HepG2 (cell line): ENCODE measurements around the gene IL1RAPL2. TPM values are rescaled to one million over a fixed set of nuclear protein-coding genes. Genes with fewer than 3 reads are reported as not detected.

ENCODE experiments used
- ATAC-seq: fragments of 200-7000 bp; cut with Tn5 transposase; 3 replicates; pipeline ENCODE4 v1.9.1; 2020; ENCODE audit warnings: mild to moderate bottlenecking, moderate library complexity
- BruUV-seq: library from RNA; stranded (reverse); fragments of 400-500 nt; replicated peaks from 2 replicates; lab custom pipeline; 2021; lab: Mats Ljungman, UMichigan
- CTCF ChIA-PET: fragments of 300-600 bp; formaldehyde crosslinking; extraction: SDS; loops from one replicate; lab custom pipeline; 2021; ENCODE audit warnings: low total read pairs, inconsistent platforms, low intra/inter-chr PET ratio; lab: Yijun Ruan, JAX
- POLR2A ChIA-PET: fragments of 350-600 bp; sonication (Branson Sonifier 250); formaldehyde crosslinking; loops from one replicate; lab custom pipeline; 2020; ENCODE audit warnings: antibody characterized with exemption, inconsistent platforms; lab: Yijun Ruan, JAX
- DNase-seq: peaks from one replicate; pipeline ENCODE4 v3.0.0-alpha.2; 2015; ENCODE audit warnings: low spot score
- FAIRE-seq: peaks from 3 replicates; lab custom pipeline; 2011; peaks lifted over from hg19 to GRCh38; lab: Jason Lieb, UNC
- H2AFZ ChIP-seq: one replicate; pipeline ENCODE4 v1.6.1; 2011; ENCODE audit warnings: low read length, inconsistent platforms
- H3K27ac ChIP-seq: fragments of 300-600 bp; 3 replicates; pipeline ENCODE4 v1.8.0; 2011; ENCODE audit warnings: mixed run types, mild to moderate bottlenecking, mixed read lengths, low read length, inconsistent platforms; ENCODE audit not compliant: insufficient read depth; ENCODE audit errors: extremely low read length
- H3K27me3 ChIP-seq, 2 experiments: fragments of 200-600 bp in 1 of 2; 2 replicates in 1 of 2; 3 replicates in 1 of 2; pipeline versions ENCODE4 v1.6.0 to v1.8.0; 2011; ENCODE audit warnings: low read length in 2 of 2, mild to moderate bottlenecking in 2 of 2, moderate library complexity in 2 of 2, inconsistent platforms in 1 of 2; ENCODE audit not compliant: insufficient read depth in 2 of 2, control insufficient read depth in 1 of 2
- H3K36me3 ChIP-seq, 2 experiments: fragments of 200-600 bp in 1 of 2; replicated peaks in 1 of 2; 2 replicates in 1 of 2; 3 replicates in 1 of 2; pipeline versions ENCODE4 v1.5.1 to v1.8.0; 2011; ENCODE audit warnings: low read length in 2 of 2, inconsistent platforms in 1 of 2; ENCODE audit not compliant: insufficient read depth in 2 of 2, control insufficient read depth in 1 of 2
- H3K4me1 ChIP-seq: 2 replicates; pipeline ENCODE4 v1.5.1; 2012; ENCODE audit warnings: low read length, inconsistent platforms; ENCODE audit not compliant: insufficient read depth
- H3K4me2 ChIP-seq: 2 replicates; pipeline ENCODE4 v1.6.0; 2011; ENCODE audit warnings: low read depth, low read length, inconsistent platforms
- H3K4me3 ChIP-seq, 3 experiments: fragments of 200-600 bp in 1 of 3; sonication (generic), shearing (Covaris generic) in 1 of 3; replicated peaks in 1 of 3; 2 replicates each; pipeline ENCODE4 v1.5.1; 2011 to 2016; ENCODE audit warnings: low read length in 3 of 3, inconsistent platforms in 2 of 3, low read depth in 2 of 3, mild to moderate bottlenecking in 2 of 3, control low read depth in 1 of 3, mixed read lengths in 1 of 3; ENCODE audit not compliant: insufficient read depth in 1 of 3
- H3K79me2 ChIP-seq: one replicate; pipeline ENCODE4 v1.6.1; 2011; ENCODE audit warnings: low read length, inconsistent platforms; ENCODE audit not compliant: insufficient read depth
- H3K9ac ChIP-seq: 2 replicates; pipeline ENCODE4 v1.6.0; 2011; ENCODE audit warnings: mild to moderate bottlenecking, low read depth, low read length, inconsistent platforms; ENCODE audit not compliant: insufficient read depth
- H3K9me3 ChIP-seq: 2 replicates; pipeline ENCODE4 v1.5.1; 2012; ENCODE audit warnings: mild to moderate bottlenecking, low read length
- H4K20me1 ChIP-seq: 2 replicates; pipeline ENCODE4 v1.6.0; 2011; ENCODE audit warnings: inconsistent platforms, mild to moderate bottlenecking, low read length, moderate library complexity; ENCODE audit not compliant: insufficient read depth
- DNMT3B ChIP-seq: conservative IDR thresholded peaks from 2 replicates; pipeline ENCODE4 v1.6.1; 2016; ENCODE audit warnings: missing biosample characterization, control low read depth
- FOXP1 ChIP-seq, 2 experiments: fragments of 450-650 bp in 1 of 2; IDR thresholded peaks; 2 replicates each; pipeline ENCODE4 v1.6.1; 2017 to 2018; ENCODE audit warnings: antibody characterized with exemption in 1 of 2
- HNRNPUL1 ChIP-seq: fragments of 200-400 bp; formaldehyde crosslinking; IDR thresholded peaks from 2 replicates; pipeline ENCODE4 v1.6.1; 2017; ENCODE audit warnings: low read depth, mild to moderate bottlenecking, low read length, moderate library complexity
- JUNB ChIP-seq: sonication (generic); formaldehyde crosslinking; IDR thresholded peaks from 2 replicates; pipeline ENCODE4 v1.8.0; 2022; ENCODE audit warnings: missing genetic modification reagents, mild to moderate bottlenecking, borderline replicate concordance
- SAP130 ChIP-seq: IDR thresholded peaks from 2 replicates; pipeline ENCODE4 v1.6.1; 2016; ENCODE audit warnings: low read depth
- ZBTB26 ChIP-seq: IDR thresholded peaks from 2 replicates; pipeline ENCODE4 v1.6.1; 2016; ENCODE audit warnings: missing compliant biosample characterization, missing genetic modification reagents, borderline replicate concordance
- ZNF691 ChIP-seq: sonication (generic); formaldehyde crosslinking; IDR thresholded peaks from 2 replicates; pipeline ENCODE4 v1.4.0; 2020; ENCODE audit warnings: missing genetic modification reagents, low read depth, mild to moderate bottlenecking, borderline replicate concordance
- WGBS: methylation state at CpG from one replicate; pipeline ENCODE4 v1.1.6; 2017; ENCODE audit warnings: low lambda C conversion rate; 5-methylcytosine and 5-hydroxymethylcytosine counted together
- in situ Hi-C: cut with HindIII; loops from 2 replicates; pipeline ENCODE4 v1.10.0; 2017; ENCODE audit warnings: low pct_unique_long_range_greater_than_20kb; ENCODE audit not compliant: extremely low pct_ligation_motif_present
- intact Hi-C: fragments of 100-400 bp; cut with micrococcal nuclease; formaldehyde crosslinking; loops from one replicate; pipeline ENCODE4 v1.10.0; 2022; ENCODE audit not compliant: unreplicated experiment
- polyA plus RNA-seq, 8 experiments: library from polyadenylated mRNA; depleted of rRNA in 3 of 8; stranded (reverse) in 7 of 8; unstranded in 1 of 8; fragments of >200 nt; fragmentation: Illumina TruSeq in 4 of 8; extraction: Trizol in 4 of 8; gene quantifications; 2 replicates each; pipeline versions ENCODE4 v1.2.1 to v1.2.3, GENCODE V29; 2011 to 2016; ENCODE audit warnings: low read depth in 4 of 8, missing spikeins in 1 of 8, mixed read lengths in 1 of 8; ENCODE audit not compliant: insufficient read depth in 1 of 8
- total RNA-seq, 5 experiments: library from RNA; depleted of rRNA; stranded (reverse); fragments of >200 nt; fragmentation: Illumina TruSeq; extraction: Trizol; gene quantifications; 2 replicates each; pipeline ENCODE4 v1.2.3, GENCODE V29; 2016; ENCODE audit warnings: low read depth in 1 of 5
- TF ChIP-seq, protein P1 (sequence below): sonication (generic); formaldehyde crosslinking; IDR thresholded peaks from 2 replicates; pipeline ENCODE4 v1.4.0; 2020; ENCODE audit warnings: missing genetic modification reagents

Gene IL1RAPL2
- total and polyA plus RNA-seq, 2 of the 13 experiments (the other 11 are each of a cell fraction or from before 2014, with no cell fraction given): not detected

DNA sequence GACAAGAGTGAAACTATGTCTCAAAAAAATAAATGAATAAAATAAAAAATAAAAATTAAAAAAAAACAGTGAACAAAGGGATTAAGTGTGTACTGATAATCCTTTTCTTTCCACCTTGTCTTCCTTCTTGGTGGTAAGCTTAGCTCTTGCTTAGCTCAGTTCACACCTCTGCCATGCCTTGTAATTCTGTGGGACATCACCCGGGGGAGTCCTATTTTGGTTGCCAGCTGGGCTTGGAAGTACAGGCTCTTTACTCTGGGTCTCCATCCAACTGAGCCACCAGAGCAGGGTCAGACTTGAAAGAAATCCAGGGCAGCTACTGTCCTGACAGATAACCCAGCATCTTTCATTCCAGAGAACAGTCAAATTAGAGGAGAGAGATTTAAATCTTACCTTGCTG is 858.7 kb downstream of the IL1RAPL2 start:
- Histone ChIP-seq H3K27ac (no peak overlapping the region), H3K9me3 (no peaks in the 10 kb centered on the region), H3K4me2 (no peak overlapping the region), H3K27me3 (no peaks in the 10 kb centered on the region), H3K4me1 (no peaks in the 10 kb centered on the region), H3K4me3 (no peak overlapping the region), H4K20me1 (no peaks in the 10 kb centered on the region), H3K79me2 (no peaks in the 10 kb centered on the region), H3K36me3 (no peaks in the 10 kb centered on the region), H2AFZ (no peak overlapping the region)
- intact Hi-C loops: no loop called here
- in situ Hi-C loops: no loop called here
- FAIRE-seq (no peak), DNase-seq (no peak)
- WGBS: no CpG with 5 or more reads among the region's 1 CpG
- BruUV-seq: no TSS peak
- CTCF ChIA-PET: no interaction called here
- no peak for TF ChIP-seq ZNF691 (CRISPR knock-in tag)
- no peak for TF ChIP-seq HNRNPUL1
- TF ChIP-seq, protein P1, sequence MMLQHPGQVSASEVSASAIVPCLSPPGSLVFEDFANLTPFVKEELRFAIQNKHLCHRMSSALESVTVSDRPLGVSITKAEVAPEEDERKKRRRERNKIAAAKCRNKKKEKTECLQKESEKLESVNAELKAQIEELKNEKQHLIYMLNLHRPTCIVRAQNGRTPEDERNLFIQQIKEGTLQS (CRISPR knock-in tag): no peak
- no peak for TF ChIP-seq DNMT3B (CRISPR knock-in tag)
- no peak for TF ChIP-seq SAP130
- TF ChIP-seq FOXP1 (IDR thresholded peaks at IDR 0.05): no peak
- TF ChIP-seq FOXP1 (CRISPR knock-in tag; IDR thresholded peaks at IDR 0.05): no peak
- no peak for TF ChIP-seq JUNB
- no peak for TF ChIP-seq ZBTB26 (CRISPR knock-in tag)
- TF ChIP-seq, all 625 proteins: peak for 0
- POLR2A ChIA-PET: no interaction called here
- no peak for ATAC-seq
- H3K9ac ChIP-seq: no peak overlapping the region
